Effector memory CD8-positive, alpha-beta T cell (primary cell): ENCODE data around the gene C6.
"Not testable (repeated sequence)": the region's sequence is repeated elsewhere in the genome, so short reads cannot be mapped to it uniquely, and the experiment has no call there.

Source experiments
- ATAC-seq: fragments of 150-1000 bp; cut with Tn5 transposase; replicated peaks from 2 replicates; pipeline ENCODE4 v1.10.0; 2021; ENCODE audit warnings: mild to moderate bottlenecking, moderate library complexity
- DNase-seq, 3 experiments: peaks; one replicate each; pipeline ENCODE4 v3.0.0; 2021
- H3K27ac Mint-ChIP-seq, 2 donors: one replicate each; pipeline ENCODE4 v1.8.0; 2022; ENCODE audit warnings: mild to moderate bottlenecking in 2 of 2, mixed read lengths in 2 of 2, moderate library complexity in 2 of 2
- H3K27me3 Mint-ChIP-seq, 2 donors: one replicate each; pipeline ENCODE4 v1.8.0; 2022; ENCODE audit warnings: mixed read lengths in 2 of 2
- H3K36me3 Mint-ChIP-seq: one replicate; pipeline ENCODE4 v1.8.0; 2022; ENCODE audit warnings: mild to moderate bottlenecking, moderate library complexity, mixed read lengths; ENCODE audit not compliant: insufficient read depth
- H3K4me1 Mint-ChIP-seq, 2 donors: one replicate each; pipeline ENCODE4 v1.8.0; 2022; ENCODE audit warnings: low read depth in 2 of 2, mixed read lengths in 2 of 2
- H3K4me3 Mint-ChIP-seq, 2 donors: one replicate each; pipeline ENCODE4 v1.8.0; 2022; ENCODE audit warnings: mild to moderate bottlenecking in 2 of 2, mixed read lengths in 2 of 2, moderate library complexity in 2 of 2
- H3K9me3 Mint-ChIP-seq, 2 donors: one replicate each; pipeline ENCODE4 v1.8.0; 2022; ENCODE audit warnings: mixed read lengths in 2 of 2

The C6 gene

DNA sequence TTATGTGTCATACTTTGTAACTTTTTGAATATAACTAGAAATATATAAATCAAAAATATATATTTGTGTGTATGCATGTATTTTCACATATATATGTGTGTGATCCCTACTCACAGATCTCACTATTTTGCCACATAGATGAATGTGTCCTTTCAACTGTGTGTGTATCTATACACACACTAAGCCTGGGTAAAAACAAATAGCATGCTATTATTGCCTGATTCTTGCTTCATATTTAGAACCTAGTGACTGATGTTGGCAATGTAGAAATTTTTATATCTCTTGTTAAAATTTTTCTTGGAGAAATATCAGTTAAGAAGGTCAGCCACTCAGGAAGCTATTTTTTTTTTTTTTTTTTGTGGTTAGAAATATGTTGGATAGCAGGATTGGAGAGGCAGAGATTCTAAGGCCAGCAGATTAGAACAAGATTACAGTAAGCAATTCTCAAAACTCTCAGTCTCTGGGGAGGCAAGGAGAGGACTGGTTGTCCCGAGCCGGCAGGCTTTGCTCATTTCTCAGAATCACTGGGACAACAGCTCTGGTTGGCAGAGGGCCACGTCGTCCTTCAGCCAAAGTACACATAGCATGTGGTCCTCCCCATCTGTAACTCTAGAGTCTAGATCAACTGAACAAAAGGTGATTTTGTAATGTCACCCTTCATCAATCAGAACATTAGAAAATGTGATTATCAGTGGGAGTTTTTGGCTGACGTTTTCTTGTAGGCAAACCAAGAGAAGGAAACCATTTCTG is 19.7 kb downstream of the C6 start:
- ATAC-seq (no peak), DNase-seq (no peak)
- Mint-ChIP-seq H3K9me3 (no peaks in the 10 kb centered on the region), H3K4me1 (no peaks in the 10 kb centered on the region), H3K27me3 (no peaks in the 10 kb centered on the region), H3K27ac (no peak overlapping the region), H3K4me3 (no peak overlapping the region), H3K36me3 (no peaks in the 10 kb centered on the region)

DNA sequence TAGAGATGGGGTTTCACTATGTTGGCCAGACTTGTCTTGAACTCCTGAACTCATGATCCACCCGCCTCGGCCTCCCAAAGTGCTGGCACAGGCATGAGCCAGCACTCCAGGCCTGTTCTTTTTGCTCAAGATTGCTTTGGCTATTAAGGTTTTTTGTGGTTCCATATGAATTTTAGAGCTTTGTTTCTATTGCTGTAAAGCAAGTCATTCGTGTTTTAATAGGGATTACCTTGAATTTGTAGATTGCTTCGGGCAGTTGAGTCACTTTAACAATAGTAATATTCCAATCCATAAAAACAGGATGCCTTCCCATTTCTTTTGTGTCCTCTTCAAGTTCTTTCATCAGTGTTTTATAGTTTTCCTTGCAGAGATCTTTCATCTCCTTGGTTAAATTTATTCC is 22.1 kb downstream of the C6 start:
- Mint-ChIP-seq H3K36me3 (no peaks in the 10 kb centered on the region), H3K4me3 (no peak overlapping the region), H3K27me3 (no peaks in the 10 kb centered on the region), H3K27ac (no peak overlapping the region), H3K4me1 (no peaks in the 10 kb centered on the region), H3K9me3 (no peaks in the 10 kb centered on the region)
- ATAC-seq (no peak), DNase-seq (no peak)

DNA sequence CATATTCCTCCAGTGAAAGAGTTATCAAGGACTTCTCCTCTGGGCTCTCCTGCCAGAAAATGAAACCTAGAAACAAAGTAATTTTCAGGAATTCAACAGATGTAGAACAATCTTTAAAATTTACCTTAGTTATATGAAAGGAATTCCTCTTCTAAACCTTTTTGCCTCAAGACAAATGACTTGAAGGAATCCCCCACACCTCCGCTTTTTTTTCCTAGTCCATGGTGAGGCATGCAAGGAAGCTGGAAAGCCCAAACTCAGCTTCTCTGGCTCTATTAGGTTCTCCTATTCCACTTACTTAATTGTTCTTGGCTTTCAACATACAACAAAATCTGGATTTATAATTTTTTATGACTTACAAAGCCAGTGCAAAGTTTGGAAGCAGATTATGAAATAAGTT is 27.2 kb downstream of the C6 start:
- no peaks in the 10 kb centered on the region for H3K27me3 Mint-ChIP-seq
- no peak overlapping the region for H3K27ac Mint-ChIP-seq
- H3K9me3 Mint-ChIP-seq = no peaks in the 10 kb centered on the region
- H3K4me1 Mint-ChIP-seq = no peaks in the 10 kb centered on the region
- ATAC-seq = no peak
- H3K4me3 Mint-ChIP-seq = no peak overlapping the region
- no peaks in the 10 kb centered on the region for H3K36me3 Mint-ChIP-seq
- no peak for DNase-seq

DNA sequence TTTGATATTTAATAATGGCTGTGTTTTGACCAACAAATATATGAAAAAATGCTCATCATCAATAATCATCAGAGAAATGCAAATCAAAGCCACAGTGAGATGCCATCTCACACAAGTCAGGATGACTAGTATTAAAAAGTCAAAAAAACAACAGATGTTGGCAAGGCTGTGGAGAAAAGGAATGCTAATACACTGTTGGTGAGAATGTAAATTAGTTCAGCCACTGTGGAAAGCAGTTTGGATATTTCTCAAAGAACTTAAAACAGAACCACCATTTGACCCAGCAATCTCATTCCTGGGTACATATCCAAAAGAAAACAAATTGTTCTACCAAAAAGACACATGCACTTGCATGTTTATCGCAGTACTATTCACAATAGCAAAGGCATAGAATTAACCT is 30.0 kb downstream of the C6 start:
- H3K4me3 Mint-ChIP-seq, ATAC-seq, DNase-seq, H3K27me3 Mint-ChIP-seq, H3K36me3 Mint-ChIP-seq, H3K9me3 Mint-ChIP-seq, H3K4me1 Mint-ChIP-seq, H3K27ac Mint-ChIP-seq: not testable (repeated sequence)

DNA sequence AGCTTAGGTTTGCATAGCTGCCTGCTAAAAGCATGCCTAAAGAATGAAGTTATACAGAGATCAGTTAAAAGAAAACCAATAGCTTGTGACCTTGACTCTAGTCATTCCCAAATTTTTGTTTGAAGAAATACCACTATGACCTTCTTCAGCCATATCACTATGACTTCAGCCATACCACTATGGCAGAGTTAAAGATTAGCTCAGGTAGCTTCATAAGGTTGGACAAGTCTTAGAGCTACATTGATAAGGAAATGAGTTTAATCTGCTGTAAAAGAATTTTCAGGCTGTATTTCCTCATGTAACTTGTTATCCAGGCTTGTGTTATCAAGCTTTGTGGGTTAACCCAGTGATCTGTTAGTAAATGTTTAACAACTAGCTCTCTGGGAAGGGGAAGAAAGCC is 30.7 kb downstream of the C6 start:
- ATAC-seq = no peak
- no peak for DNase-seq
- no peaks in the 10 kb centered on the region for H3K9me3 Mint-ChIP-seq
- no peak overlapping the region for H3K4me3 Mint-ChIP-seq
- no peaks in the 10 kb centered on the region for H3K27me3 Mint-ChIP-seq
- no peak overlapping the region for H3K27ac Mint-ChIP-seq
- H3K36me3 Mint-ChIP-seq = no peaks in the 10 kb centered on the region
- H3K4me1 Mint-ChIP-seq = no peaks in the 10 kb centered on the region

DNA sequence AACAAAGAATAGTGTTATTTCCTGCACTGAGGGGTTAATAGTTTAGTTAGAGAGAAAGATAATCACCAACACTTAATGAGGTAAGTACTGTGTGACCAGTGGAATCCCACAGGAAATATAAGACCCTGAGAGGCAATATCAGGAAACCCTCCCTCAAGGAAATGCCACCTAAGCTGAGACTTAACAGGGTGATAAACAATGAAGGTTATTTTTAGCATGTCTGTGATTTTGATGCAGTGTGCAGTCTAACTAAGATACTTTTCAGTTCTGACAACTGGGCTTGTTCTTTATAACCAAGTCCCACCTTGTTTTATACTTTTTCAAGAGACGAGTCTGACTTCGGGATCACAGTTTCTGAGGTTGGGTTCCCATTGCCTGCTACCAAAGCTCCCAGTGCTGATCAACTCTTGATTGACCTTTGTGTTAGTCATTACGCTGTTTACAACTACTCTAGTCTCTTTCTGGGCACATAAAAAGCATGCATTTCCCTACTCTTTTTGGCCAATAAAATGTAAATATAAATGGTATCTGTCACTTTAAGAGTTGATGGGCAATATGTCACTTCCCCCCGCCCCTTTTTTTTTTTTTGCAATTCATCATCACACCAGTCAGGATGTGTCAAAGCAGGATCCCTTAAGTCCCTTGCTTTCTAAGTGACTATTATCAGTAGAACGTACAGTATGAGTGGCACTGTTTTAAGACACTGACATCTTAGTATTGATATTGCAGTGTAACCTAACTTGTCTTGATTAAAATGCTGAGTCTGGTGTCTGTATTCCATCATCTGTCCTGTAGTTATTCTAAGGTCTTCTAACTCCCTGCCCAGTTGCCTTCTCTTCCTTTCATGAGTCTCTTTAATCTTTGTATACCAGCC is 31.4 kb downstream of the C6 start:
- Mint-ChIP-seq H3K27ac (no peak overlapping the region), H3K4me3 (no peak overlapping the region), H3K27me3 (no peaks in the 10 kb centered on the region), H3K36me3 (no peaks in the 10 kb centered on the region), H3K9me3 (no peaks in the 10 kb centered on the region), H3K4me1 (no peaks in the 10 kb centered on the region)
- ATAC-seq = no peak
- no peak for DNase-seq

DNA sequence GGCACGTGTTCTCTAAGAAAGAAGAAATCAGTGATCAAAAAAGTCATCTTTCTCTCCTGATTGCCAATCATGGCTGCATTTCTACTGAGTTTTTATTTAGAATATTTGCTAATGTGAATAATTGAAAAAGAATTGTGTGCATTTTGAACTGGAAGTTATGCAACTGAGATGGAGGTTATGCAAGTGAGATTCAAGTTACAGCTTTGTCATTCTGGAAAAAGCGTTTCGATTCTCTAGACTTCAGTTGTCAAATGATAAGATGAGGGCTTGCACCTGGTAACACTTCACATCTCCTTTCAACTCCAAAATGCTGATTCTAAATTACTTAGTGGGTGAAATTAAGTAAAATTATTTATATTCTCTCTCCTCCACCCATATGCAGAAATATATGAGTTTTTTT is 36.4 kb downstream of the C6 start:
- Mint-ChIP-seq H3K27ac (no peak overlapping the region), H3K9me3 (peaks cover 0 to 8% of the 10 kb centered on the region in 2 donors), H3K4me1 (no peaks in the 10 kb centered on the region), H3K36me3 (no peaks in the 10 kb centered on the region), H3K4me3 (no peak overlapping the region), H3K27me3 (no peaks in the 10 kb centered on the region)
- DNase-seq (no peak), ATAC-seq (no peak)

DNA sequence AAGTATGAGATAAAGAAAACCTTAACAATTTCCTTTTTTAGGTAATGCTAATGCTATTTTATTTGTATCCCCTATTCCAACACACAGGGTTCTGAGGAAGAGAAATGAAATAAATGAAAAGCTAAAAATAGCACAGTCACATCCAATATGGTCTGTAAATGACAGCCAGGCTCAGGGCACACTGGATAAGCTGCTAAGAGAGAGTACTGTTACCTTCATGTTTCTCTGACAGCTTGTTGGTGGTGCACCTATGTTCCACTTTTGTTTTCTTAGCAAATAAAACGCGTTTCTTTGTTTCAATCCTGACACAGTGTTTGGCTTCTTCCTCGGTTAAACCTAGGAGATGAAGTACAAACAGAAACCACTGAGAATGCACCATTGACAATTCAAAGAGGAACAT is 41.3 kb downstream of the C6 start:
- Mint-ChIP-seq H3K36me3 (no peaks in the 10 kb centered on the region), H3K27ac (no peak overlapping the region), H3K9me3 (peaks cover 0 to 8% of the 10 kb centered on the region in 2 donors), H3K4me1 (no peaks in the 10 kb centered on the region), H3K4me3 (no peak overlapping the region), H3K27me3 (no peaks in the 10 kb centered on the region)
- no peak for ATAC-seq
- no peak for DNase-seq

DNA sequence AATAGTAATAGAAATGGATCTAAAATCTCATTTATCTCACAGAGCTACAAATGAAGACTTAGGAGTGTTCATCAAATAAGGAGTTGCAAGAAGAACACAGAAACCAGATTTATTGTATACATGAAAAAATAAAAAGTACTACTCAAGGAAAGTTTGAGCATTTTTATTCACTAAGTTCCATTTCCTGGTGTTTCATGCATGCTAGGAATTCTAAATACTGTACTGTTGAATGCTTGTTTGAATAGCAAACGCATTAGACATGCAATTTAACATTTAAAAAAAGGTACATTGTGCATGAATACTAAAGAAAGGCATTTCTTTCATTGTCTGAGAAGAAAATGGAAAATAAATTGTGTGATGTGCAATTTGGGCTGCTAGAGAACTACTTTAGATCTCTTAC is 52.1 kb downstream of the C6 start:
- Mint-ChIP-seq H3K9me3 (peaks cover 3 to 14% of the 10 kb centered on the region in 2 donors), H3K4me3 (no peak overlapping the region), H3K27me3 (no peaks in the 10 kb centered on the region), H3K27ac (no peak overlapping the region), H3K4me1 (no peaks in the 10 kb centered on the region), H3K36me3 (no peaks in the 10 kb centered on the region)
- no peak for DNase-seq
- no peak for ATAC-seq

DNA sequence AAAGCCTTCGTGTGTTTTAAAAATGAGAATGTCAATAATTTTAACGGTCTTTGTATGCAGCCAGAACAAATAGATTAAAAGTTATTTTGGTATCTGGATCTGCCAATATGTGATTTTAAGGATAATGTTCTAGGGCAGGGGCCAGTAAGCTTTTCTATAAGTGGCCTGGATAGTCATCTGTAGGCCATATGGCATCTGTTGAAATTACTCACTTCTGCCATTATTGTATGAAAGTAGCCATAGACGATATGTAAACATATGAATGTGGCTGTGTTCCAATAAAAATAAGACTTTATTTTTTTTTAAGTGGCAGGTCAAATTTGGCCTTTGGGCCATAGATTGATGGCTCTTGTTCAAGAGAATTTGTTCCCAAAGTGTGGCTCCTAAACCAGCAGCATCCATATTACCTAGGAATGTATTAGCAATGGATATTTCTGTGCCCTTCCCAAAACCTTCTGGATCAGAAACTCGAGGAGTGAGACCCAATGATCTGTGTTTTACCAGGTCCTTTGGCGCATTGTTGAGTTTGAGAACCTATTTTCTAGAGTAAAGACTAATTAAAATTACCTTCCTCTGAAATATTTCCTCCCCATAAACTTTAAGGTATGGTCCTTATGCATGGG is 55.9 kb downstream of the C6 start:
- DNase-seq (no peak), ATAC-seq (no peak)
- Mint-ChIP-seq H3K9me3 (peaks cover 3 to 7% of the 10 kb centered on the region in 2 donors), H3K36me3 (no peaks in the 10 kb centered on the region), H3K27me3 (no peaks in the 10 kb centered on the region), H3K4me3 (no peak overlapping the region), H3K27ac (no peak overlapping the region), H3K4me1 (no peaks in the 10 kb centered on the region)

DNA sequence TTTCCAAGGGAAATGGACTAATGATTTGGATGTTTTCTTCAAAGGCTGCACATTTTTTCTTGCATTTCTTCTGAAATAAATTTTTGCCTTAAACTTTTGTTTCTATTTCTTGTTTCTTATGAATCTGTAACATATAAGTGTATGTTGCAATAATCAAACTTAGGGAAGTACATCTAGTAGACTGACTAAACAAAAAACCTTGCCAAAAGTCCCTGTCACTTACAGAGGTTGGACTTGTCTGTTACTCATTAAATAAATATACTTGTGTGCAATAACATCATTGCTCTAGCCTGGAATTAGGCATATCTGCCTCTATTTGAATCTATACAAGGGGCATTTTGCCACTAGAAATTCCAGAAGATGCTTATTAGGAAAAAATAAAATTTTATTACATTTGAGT is 56.6 kb downstream of the C6 start:
- DNase-seq = no peak
- no peak overlapping the region for H3K4me3 Mint-ChIP-seq
- no peaks in the 10 kb centered on the region for H3K4me1 Mint-ChIP-seq
- H3K27me3 Mint-ChIP-seq = no peaks in the 10 kb centered on the region
- no peaks in the 10 kb centered on the region for H3K36me3 Mint-ChIP-seq
- no peak for ATAC-seq
- H3K9me3 Mint-ChIP-seq = peaks cover 3 to 7% of the 10 kb centered on the region in 2 donors
- no peak overlapping the region for H3K27ac Mint-ChIP-seq

DNA sequence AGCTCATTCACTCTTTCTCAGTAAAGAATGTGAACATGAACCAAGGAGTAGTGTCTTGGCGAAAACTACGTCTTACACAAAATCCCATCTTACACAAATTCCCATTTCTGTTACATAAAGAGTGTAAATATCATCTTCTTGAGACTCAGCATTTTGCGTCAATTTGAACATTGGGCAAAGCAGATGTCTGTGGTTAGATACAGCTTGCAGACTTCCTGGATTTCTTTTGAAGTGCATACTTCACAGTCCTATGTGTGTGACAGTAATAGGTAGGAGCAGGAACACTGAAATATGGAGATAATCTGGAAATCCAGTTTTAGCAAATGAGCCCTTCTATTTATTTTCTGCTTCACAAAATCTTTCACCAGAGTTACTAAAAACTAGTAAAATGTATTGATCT is 58.8 kb downstream of the C6 start:
- DNase-seq = no peak
- H3K9me3 Mint-ChIP-seq = no peaks in the 10 kb centered on the region
- no peaks in the 10 kb centered on the region for H3K27me3 Mint-ChIP-seq
- ATAC-seq = no peak
- no peak overlapping the region for H3K27ac Mint-ChIP-seq
- no peak overlapping the region for H3K4me3 Mint-ChIP-seq
- H3K4me1 Mint-ChIP-seq = no peaks in the 10 kb centered on the region
- H3K36me3 Mint-ChIP-seq = no peaks in the 10 kb centered on the region

DNA sequence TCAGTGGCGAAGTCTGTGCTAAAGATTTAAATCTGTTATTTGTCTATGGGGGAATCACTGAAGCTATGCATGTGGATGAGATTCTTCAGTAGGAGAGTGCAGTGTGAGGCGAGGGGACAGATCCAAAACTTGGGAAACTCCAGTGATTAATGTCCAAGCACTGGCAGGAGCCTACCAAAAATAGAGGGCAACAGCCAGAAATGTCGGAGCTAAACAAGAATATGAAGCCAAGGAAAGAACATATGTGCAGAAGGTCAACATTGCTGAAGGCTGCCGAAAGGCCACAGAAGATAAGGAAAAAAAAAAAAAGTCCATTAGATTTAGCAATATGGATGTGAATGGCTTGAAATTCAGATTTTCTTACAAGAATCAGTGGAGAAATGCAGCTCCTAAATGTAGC is 61.8 kb downstream of the C6 start:
- H3K27ac Mint-ChIP-seq = no peak overlapping the region
- no peak for DNase-seq
- H3K4me3 Mint-ChIP-seq = no peak overlapping the region
- H3K9me3 Mint-ChIP-seq = no peaks in the 10 kb centered on the region
- no peaks in the 10 kb centered on the region for H3K27me3 Mint-ChIP-seq
- no peaks in the 10 kb centered on the region for H3K36me3 Mint-ChIP-seq
- ATAC-seq = no peak
- no peaks in the 10 kb centered on the region for H3K4me1 Mint-ChIP-seq

DNA sequence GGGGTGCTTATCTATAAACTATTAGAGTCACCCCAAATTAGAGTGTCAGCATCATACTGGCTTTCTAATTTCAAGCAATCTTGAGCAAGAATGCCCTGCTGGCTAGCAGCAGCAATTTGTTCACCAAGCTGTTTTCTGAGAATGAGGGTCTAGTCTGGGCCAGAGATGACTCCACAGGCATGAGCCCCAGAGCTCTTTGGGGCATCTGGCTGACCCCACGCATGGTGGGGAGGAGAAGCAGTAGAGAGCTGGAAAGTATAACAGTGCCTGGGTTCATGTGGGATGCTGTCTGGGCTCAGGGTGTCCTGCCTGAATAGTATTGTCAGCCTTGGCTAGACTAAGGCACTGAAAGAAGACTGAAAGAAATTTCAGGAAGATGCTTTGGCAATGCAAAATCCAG is 64.9 kb downstream of the C6 start:
- no peak for DNase-seq
- ATAC-seq = no peak
- no peaks in the 10 kb centered on the region for H3K9me3 Mint-ChIP-seq
- no peaks in the 10 kb centered on the region for H3K27me3 Mint-ChIP-seq
- H3K4me3 Mint-ChIP-seq = no peak overlapping the region
- no peaks in the 10 kb centered on the region for H3K4me1 Mint-ChIP-seq
- H3K27ac Mint-ChIP-seq = no peak overlapping the region
- no peaks in the 10 kb centered on the region for H3K36me3 Mint-ChIP-seq
